GM21619 (cell line): ENCODE measurements around the gene MIF4GD.
"Not testable (repeated sequence)": the region's sequence is repeated elsewhere in the genome, so short reads cannot be mapped to it uniquely, and the experiment has no call there.

ENCODE experiments used
- ATAC-seq: cut with Tn5 transposase; IDR thresholded peaks from one replicate; pipeline ENCODE4 v1.9.1; 2021; ENCODE audit not compliant: unreplicated experiment

MIF4GD gene

GRCh38 chr17:75261336-75262111 is 9.5 kb downstream of the MIF4GD start, which contains the start of the genes GGA3 and MRPS7:
TSS of gene GGA3 (minus strand) at chr17:75261606. CDS start at chr17:75261587, 19 bp downstream.
TSS of gene MRPS7 (plus strand) at chr17:75261879. CDS start at chr17:75261901, 22 bp downstream.
- peak; percentile 90 for ATAC-seq

GRCh38 chr17:75260641-75261335 is 10.2 kb downstream of the MIF4GD start:
- ATAC-seq = peak; percentile 28

- not testable (repeated sequence) for ATAC-seq
Measured at GRCh38 chr17:75257228-75257627, 13.8 kb downstream of the MIF4GD start.

GRCh38 chr17:75255954-75256698 is 14.9 kb downstream of the MIF4GD start:
- not testable (repeated sequence) for ATAC-seq

GRCh38 chr17:75252039-75252816 is 18.8 kb downstream of the MIF4GD start:
- no peak for ATAC-seq

- peak; percentile 90 for ATAC-seq
Measured at GRCh38 chr17:75250009-75250471, 21.0 kb downstream of the MIF4GD start.

GRCh38 chr17:75249564-75249963 is 21.5 kb downstream of the MIF4GD start:
- no peak for ATAC-seq

- ATAC-seq = no peak
Measured at GRCh38 chr17:75246404-75246803, 24.6 kb downstream of the MIF4GD start.

GRCh38 chr17:75245011-75245410 is 26.0 kb downstream of the MIF4GD start:
- ATAC-seq = no peak

- no peak for ATAC-seq
Measured at GRCh38 chr17:75244133-75244866, 26.7 kb downstream of the MIF4GD start.

- ATAC-seq = no peak
Measured at GRCh38 chr17:75242461-75243042, 28.5 kb downstream of the MIF4GD start.

- no peak for ATAC-seq
Measured at GRCh38 chr17:75241996-75242460, 29.0 kb downstream of the MIF4GD start.

GRCh38 chr17:75241502-75241901 is 29.5 kb downstream of the MIF4GD start:
- ATAC-seq = no peak

- ATAC-seq = no peak
Measured at GRCh38 chr17:75241143-75241430, 29.9 kb downstream of the MIF4GD start.

GRCh38 chr17:75240394-75241142 is 30.5 kb downstream of the MIF4GD start:
- ATAC-seq = no peak

GRCh38 chr17:75239778-75240393 is 31.1 kb downstream of the MIF4GD start:
- ATAC-seq = no peak

- no peak for ATAC-seq
Measured at GRCh38 chr17:75239214-75239613, 31.8 kb downstream of the MIF4GD start.

- ATAC-seq = no peak
Measured at GRCh38 chr17:75238684-75239191, 32.3 kb downstream of the MIF4GD start.
